ENCODE results near the gene MYOG. TPM values are rescaled to one million over a fixed set of nuclear protein-coding genes. Genes with fewer than 3 reads are reported as not detected.

The MYOG gene
- polyA plus RNA-seq, 3 donors = not detected

GRCh38 chr1:203052601-203053000 lies 33.2 kb downstream of the MYOG start:
- WGBS (ENCODE audit: insufficient coverage) = no CpG with 5 or more reads among the region's 3 CpGs
- H3K4me1 Mint-ChIP-seq = peaks cover 30% of the 10 kb centered on the region
- H3K4me2 ChIP-seq (replicated peaks; ENCODE audit: extremely low read depth, low read length, poor library complexity, severe bottlenecking) = no peak overlapping the region

DNA sequence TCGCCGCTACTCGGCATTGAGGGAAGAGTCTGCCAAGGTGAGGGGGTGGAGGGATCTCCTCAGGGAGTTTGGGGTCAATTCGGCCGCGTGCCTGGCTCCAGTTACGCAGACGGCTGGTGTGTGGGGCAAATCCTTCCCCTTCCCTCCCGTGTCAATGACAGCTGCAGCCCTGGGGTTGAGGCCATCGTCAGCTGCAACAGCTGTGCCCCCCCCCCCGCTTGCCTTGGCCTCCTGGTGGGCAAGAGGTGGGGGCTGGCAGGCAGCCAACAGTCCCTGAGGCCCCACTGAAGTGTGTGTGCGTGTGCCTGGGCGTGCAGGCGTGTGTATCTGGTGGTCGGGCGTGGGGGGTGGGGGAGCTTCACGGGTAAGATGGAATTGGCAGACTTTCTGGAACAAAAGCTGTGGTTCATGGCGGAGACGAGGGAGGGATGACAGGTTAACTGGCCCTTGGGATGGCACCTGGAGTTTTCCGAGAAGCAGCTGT lies 33.9 kb downstream of the MYOG start:
- no peaks in the 10 kb centered on the region for H4K20me1 ChIP-seq (ENCODE audit: insufficient read depth, low read length)
- peaks cover 18 to 19% of the 10 kb centered on the region in 2 donors for H3K4me1 ChIP-seq (ENCODE audit: control insufficient read depth in 1 of 2, insufficient read depth in 2 of 2, low read length in 2 of 2)
- H3K4me1 Mint-ChIP-seq = peaks cover 30% of the 10 kb centered on the region
- no peak overlapping the region for H3K4me3 ChIP-seq (replicated peaks in 1 of 3; ENCODE audit: low read depth in 2 of 3, low read length in 3 of 3)
- no peak overlapping the region for H2AFZ ChIP-seq (ENCODE audit: insufficient read depth, low read depth, low read length, poor library complexity, severe bottlenecking)
- H3K27me3 ChIP-seq (ENCODE audit: control insufficient read depth in 2 of 2, insufficient read depth in 2 of 2, low read length in 2 of 2) = no peaks in the 10 kb centered on the region
- no peak overlapping the region for H3K27ac ChIP-seq (ENCODE audit: low read depth in 1 of 2, low read length in 2 of 2)
- H3K79me2 ChIP-seq (ENCODE audit: insufficient read depth, low read length) = no peaks in the 10 kb centered on the region
- no peaks in the 10 kb centered on the region for H3K9me3 ChIP-seq (replicated peaks in 1 of 2; ENCODE audit: control insufficient read depth in 1 of 2, insufficient read depth in 1 of 2, low read length in 2 of 2)
- H3K9me3 Mint-ChIP-seq = peaks cover 0 to 3% (median 0%) of the 10 kb centered on the region in 7 donors
- no peak overlapping the region for H3K4me2 ChIP-seq (replicated peaks; ENCODE audit: extremely low read depth, low read length, poor library complexity, severe bottlenecking)
- H3K9ac ChIP-seq (ENCODE audit: insufficient read depth, low read length, poor library complexity, severe bottlenecking) = no peak overlapping the region
- intact Hi-C loops (cut with micrococcal nuclease) = no loop called here
- H3K36me3 Mint-ChIP-seq = no peaks in the 10 kb centered on the region
- WGBS (ENCODE audit: insufficient coverage) = 45% methylated on average over 12 of the region's 20 CpGs
- H3K27me3 Mint-ChIP-seq (ENCODE audit: low read depth in 3 of 3) = peaks cover 6 to 11% (median 10%) of the 10 kb centered on the region in 3 donors
- no peaks in the 10 kb centered on the region for H3K36me3 ChIP-seq (replicated peaks in 1 of 2; ENCODE audit: control insufficient read depth in 1 of 2, insufficient read depth in 2 of 2, low read length in 2 of 2)
- no peak for DNase-seq
- no peak overlapping the region for H3K27ac Mint-ChIP-seq
- TF ChIP-seq, protein P1, sequence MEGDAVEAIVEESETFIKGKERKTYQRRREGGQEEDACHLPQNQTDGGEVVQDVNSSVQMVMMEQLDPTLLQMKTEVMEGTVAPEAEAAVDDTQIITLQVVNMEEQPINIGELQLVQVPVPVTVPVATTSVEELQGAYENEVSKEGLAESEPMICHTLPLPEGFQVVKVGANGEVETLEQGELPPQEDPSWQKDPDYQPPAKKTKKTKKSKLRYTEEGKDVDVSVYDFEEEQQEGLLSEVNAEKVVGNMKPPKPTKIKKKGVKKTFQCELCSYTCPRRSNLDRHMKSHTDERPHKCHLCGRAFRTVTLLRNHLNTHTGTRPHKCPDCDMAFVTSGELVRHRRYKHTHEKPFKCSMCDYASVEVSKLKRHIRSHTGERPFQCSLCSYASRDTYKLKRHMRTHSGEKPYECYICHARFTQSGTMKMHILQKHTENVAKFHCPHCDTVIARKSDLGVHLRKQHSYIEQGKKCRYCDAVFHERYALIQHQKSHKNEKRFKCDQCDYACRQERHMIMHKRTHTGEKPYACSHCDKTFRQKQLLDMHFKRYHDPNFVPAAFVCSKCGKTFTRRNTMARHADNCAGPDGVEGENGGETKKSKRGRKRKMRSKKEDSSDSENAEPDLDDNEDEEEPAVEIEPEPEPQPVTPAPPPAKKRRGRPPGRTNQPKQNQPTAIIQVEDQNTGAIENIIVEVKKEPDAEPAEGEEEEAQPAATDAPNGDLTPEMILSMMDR (IDR thresholded peaks at IDR 0.05) = no peak
- H3K4me3 Mint-ChIP-seq = peak overlapping the region in 1 of 2 donors; percentile 59

More at GRCh38 chr1:203052601-203053000, 33.2 kb downstream of the MYOG start:
- Histone ChIP-seq H3K79me2 (ENCODE audit: insufficient read depth, low read length) (no peaks in the 10 kb centered on the region), H3K4me1 (ENCODE audit: control insufficient read depth in 1 of 2, insufficient read depth in 2 of 2, low read length in 2 of 2) (peaks cover 19 to 20% of the 10 kb centered on the region in 2 donors), H3K9me3 (replicated peaks in 1 of 2; ENCODE audit: control insufficient read depth in 1 of 2, insufficient read depth in 1 of 2, low read length in 2 of 2) (no peaks in the 10 kb centered on the region), H3K27ac (ENCODE audit: low read depth in 1 of 2, low read length in 2 of 2) (no peak overlapping the region), H3K4me3 (replicated peaks in 1 of 3; ENCODE audit: low read depth in 2 of 3, low read length in 3 of 3) (no peak overlapping the region), H3K27me3 (ENCODE audit: control insufficient read depth in 2 of 2, insufficient read depth in 2 of 2, low read length in 2 of 2) (no peaks in the 10 kb centered on the region), H3K36me3 (replicated peaks in 1 of 2; ENCODE audit: control insufficient read depth in 1 of 2, insufficient read depth in 2 of 2, low read length in 2 of 2) (no peaks in the 10 kb centered on the region), H4K20me1 (ENCODE audit: insufficient read depth, low read length) (no peaks in the 10 kb centered on the region), H2AFZ (ENCODE audit: insufficient read depth, low read depth, low read length, poor library complexity, severe bottlenecking) (no peak overlapping the region), H3K9ac (ENCODE audit: insufficient read depth, low read length, poor library complexity, severe bottlenecking) (no peak overlapping the region)
- no peaks in the 10 kb centered on the region for H3K36me3 Mint-ChIP-seq
- peaks cover 6 to 11% (median 10%) of the 10 kb centered on the region in 3 donors for H3K27me3 Mint-ChIP-seq (ENCODE audit: low read depth in 3 of 3)
- H3K4me3 Mint-ChIP-seq = no peak overlapping the region
- H3K27ac Mint-ChIP-seq = no peak overlapping the region
- no peak for DNase-seq
- intact Hi-C loops (cut with micrococcal nuclease) = no loop called here
- TF ChIP-seq, protein P1 (IDR thresholded peaks at IDR 0.05) = no peak
- H3K9me3 Mint-ChIP-seq = peaks cover 0 to 3% (median 0%) of the 10 kb centered on the region in 7 donors
